GM12873 (cell line): Measurements from ENCODE around the gene MAN2A1.

Experiments
- TF ChIP-seq, protein P1 (sequence below): IDR thresholded peaks from 2 replicates; pipeline ENCODE4 v1.5.1; 2012; ENCODE audit warnings: low read depth, mild to moderate bottlenecking, moderate library complexity, low read length, control low read depth; ENCODE audit not compliant: insufficient read depth; ENCODE audit errors: missing control alignments

The MAN2A1 gene

GRCh38 chr5:109880907-109881685 lies 191.4 kb downstream of the MAN2A1 start:
- TF ChIP-seq, protein P1, sequence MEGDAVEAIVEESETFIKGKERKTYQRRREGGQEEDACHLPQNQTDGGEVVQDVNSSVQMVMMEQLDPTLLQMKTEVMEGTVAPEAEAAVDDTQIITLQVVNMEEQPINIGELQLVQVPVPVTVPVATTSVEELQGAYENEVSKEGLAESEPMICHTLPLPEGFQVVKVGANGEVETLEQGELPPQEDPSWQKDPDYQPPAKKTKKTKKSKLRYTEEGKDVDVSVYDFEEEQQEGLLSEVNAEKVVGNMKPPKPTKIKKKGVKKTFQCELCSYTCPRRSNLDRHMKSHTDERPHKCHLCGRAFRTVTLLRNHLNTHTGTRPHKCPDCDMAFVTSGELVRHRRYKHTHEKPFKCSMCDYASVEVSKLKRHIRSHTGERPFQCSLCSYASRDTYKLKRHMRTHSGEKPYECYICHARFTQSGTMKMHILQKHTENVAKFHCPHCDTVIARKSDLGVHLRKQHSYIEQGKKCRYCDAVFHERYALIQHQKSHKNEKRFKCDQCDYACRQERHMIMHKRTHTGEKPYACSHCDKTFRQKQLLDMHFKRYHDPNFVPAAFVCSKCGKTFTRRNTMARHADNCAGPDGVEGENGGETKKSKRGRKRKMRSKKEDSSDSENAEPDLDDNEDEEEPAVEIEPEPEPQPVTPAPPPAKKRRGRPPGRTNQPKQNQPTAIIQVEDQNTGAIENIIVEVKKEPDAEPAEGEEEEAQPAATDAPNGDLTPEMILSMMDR, result no peak

DNA sequence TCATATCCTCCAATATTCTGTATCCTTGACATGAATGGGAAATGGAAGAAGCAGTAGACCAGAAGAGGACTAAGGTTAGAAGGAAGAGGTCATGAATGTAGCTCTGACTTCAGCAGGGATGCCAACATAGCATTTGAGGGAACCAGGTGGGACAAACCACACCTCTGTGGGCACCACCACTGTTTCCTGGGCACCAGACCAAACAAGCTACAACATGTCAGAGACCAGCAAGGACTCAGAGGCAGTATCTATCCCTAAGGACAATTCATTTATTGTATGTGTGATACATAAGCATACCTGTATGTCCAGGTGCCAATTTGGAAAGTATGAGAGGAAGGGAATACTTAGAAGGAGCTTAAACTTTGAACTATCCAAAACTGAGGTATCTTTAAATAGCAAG lies 192.8 kb downstream of the MAN2A1 start:
- TF ChIP-seq, protein P1, result no peak

DNA sequence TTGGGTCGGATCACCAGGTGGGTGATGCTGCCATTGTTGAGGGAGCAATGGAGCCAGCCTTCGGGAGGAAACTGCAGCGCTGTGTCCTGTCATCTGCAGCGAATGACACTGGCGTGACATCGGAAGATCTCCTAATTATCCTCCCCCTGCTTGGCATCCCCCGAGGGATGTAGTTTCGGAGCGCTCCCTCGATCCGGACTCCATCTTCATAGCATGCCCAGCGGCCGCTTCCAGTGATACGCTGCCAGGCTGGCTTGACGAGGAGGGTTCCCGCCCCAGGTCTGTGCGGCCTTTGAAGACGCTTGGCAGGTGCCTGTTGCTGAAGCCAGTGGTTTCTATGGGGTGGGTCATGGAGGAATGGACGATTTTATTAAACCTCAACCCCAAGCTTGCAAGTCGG lies 194.9 kb downstream of the MAN2A1 start:
- TF ChIP-seq, protein P1, result no peak

GRCh38 chr5:109885205-109885604 lies 195.5 kb downstream of the MAN2A1 start:
- TF ChIP-seq, protein P1, result no peak

GRCh38 chr5:109888989-109889388 lies 199.3 kb downstream of the MAN2A1 start:
- TF ChIP-seq, protein P1, result no peak

- TF ChIP-seq, protein P1, result no peak
These were observed 208.8 kb downstream of the MAN2A1 start for GRCh38 chr5:109898269-109899162.

DNA sequence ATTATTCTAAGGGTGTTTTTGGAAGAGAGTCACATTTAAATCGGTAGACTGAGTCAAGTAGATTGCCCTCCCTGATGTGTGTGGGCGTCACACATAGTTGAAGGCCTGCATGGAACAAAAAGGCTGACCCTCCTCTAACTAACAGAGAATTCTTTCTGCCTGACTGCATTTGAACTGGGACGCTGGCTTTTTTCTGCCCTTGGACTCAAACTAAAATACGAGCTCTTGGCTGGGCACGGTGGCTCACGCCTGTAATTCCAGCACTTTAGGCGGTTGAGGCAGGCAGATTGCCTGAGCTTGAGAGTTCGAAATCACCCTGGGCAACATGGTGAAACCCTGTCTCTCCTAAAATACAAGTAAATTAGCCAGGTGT lies 209.4 kb downstream of the MAN2A1 start:
- TF ChIP-seq, protein P1, result no peak
